ENCODE measurements around the gene GRK5. TPM values are rescaled to one million over a fixed set of nuclear protein-coding genes. Genes with fewer than 3 reads are reported as not detected.

The GRK5 gene
- total RNA-seq, 1 experiment from 2014 or later = 2.3 TPM

DNA sequence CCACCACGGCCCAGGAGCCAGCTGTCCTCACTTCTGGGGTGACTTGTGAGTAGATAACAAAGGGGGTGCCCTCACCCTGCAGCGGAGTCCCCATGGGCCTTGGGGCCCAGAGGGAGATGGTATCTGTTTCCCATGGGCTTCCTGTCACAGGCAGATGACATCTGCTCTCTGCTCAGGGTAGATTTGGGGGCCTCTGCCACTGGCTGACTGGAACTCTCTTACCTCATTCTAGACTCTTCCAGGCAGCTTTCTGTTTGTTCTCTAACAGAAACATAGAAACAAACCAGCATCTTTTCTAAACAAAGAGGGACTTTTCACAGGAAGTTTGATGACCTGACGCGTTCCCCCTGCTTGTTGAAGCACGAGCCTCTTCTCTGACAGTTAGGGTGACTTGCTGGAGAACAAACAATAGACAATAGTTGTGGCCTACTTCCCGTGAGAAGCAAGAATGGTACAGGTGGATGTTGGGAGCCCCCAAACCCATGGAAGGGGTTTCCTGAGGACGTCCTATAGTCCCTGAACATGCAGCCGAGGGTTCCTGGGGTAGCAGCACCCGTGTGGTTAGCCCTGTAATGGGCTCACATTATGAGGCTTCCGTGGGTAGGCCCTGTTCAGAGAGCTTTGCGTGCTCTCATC lies 61.6 kb downstream of the GRK5 start:
- Mint-ChIP-seq H3K9me3 (no peaks in the 10 kb centered on the region), H3K4me3 (no peak overlapping the region), H3K27ac (no peak overlapping the region; the same call in 1 of the 2 replicates), H3K4me1 (peaks cover 11% of the 10 kb centered on the region), H3K36me3 (no peaks in the 10 kb centered on the region), H3K27me3 (ENCODE audit: low read depth) (no peaks in the 10 kb centered on the region)
- no peak for TF ChIP-seq ATF1 (CRISPR knock-in tag; IDR thresholded peaks at IDR 0.05)
- TF ChIP-seq TEAD4 (CRISPR knock-in tag; IDR thresholded peaks at IDR 0.05) = no peak
- TF ChIP-seq, protein P1, sequence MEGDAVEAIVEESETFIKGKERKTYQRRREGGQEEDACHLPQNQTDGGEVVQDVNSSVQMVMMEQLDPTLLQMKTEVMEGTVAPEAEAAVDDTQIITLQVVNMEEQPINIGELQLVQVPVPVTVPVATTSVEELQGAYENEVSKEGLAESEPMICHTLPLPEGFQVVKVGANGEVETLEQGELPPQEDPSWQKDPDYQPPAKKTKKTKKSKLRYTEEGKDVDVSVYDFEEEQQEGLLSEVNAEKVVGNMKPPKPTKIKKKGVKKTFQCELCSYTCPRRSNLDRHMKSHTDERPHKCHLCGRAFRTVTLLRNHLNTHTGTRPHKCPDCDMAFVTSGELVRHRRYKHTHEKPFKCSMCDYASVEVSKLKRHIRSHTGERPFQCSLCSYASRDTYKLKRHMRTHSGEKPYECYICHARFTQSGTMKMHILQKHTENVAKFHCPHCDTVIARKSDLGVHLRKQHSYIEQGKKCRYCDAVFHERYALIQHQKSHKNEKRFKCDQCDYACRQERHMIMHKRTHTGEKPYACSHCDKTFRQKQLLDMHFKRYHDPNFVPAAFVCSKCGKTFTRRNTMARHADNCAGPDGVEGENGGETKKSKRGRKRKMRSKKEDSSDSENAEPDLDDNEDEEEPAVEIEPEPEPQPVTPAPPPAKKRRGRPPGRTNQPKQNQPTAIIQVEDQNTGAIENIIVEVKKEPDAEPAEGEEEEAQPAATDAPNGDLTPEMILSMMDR (IDR thresholded peaks at IDR 0.05) = no peak
- TF ChIP-seq ETV6 (CRISPR knock-in tag; IDR thresholded peaks at IDR 0.05) = no peak
- TF ChIP-seq, protein P2, sequence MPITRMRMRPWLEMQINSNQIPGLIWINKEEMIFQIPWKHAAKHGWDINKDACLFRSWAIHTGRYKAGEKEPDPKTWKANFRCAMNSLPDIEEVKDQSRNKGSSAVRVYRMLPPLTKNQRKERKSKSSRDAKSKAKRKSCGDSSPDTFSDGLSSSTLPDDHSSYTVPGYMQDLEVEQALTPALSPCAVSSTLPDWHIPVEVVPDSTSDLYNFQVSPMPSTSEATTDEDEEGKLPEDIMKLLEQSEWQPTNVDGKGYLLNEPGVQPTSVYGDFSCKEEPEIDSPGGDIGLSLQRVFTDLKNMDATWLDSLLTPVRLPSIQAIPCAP (CRISPR knock-in tag; IDR thresholded peaks at IDR 0.05) = no peak
- no peak for TF ChIP-seq ATF2 (CRISPR knock-in tag; IDR thresholded peaks at IDR 0.05; ENCODE audit: borderline replicate concordance, low read depth)
- TF ChIP-seq ZNF317 (CRISPR knock-in tag; IDR thresholded peaks at IDR 0.05; ENCODE audit: borderline replicate concordance, low read depth) = no peak
- TF ChIP-seq FOXP1 (CRISPR knock-in tag; IDR thresholded peaks at IDR 0.05; ENCODE audit: borderline replicate concordance) = no peak
- TF ChIP-seq, protein P3, sequence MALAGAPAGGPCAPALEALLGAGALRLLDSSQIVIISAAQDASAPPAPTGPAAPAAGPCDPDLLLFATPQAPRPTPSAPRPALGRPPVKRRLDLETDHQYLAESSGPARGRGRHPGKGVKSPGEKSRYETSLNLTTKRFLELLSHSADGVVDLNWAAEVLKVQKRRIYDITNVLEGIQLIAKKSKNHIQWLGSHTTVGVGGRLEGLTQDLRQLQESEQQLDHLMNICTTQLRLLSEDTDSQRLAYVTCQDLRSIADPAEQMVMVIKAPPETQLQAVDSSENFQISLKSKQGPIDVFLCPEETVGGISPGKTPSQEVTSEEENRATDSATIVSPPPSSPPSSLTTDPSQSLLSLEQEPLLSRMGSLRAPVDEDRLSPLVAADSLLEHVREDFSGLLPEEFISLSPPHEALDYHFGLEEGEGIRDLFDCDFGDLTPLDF (CRISPR knock-in tag; IDR thresholded peaks at IDR 0.05) = no peak
- ChIA-PET POLR2A (no interaction called here), CTCF (interaction anchor here (1.4 to 1.5 kb wide), 2 partner anchors 70 to 71 kb away, joined by 3 to 4 read pairs; no protein-coding TSS in a partner anchor)
- no peak for ATAC-seq
- DNase-seq (ENCODE audit: low spot score) = no peak

DNA sequence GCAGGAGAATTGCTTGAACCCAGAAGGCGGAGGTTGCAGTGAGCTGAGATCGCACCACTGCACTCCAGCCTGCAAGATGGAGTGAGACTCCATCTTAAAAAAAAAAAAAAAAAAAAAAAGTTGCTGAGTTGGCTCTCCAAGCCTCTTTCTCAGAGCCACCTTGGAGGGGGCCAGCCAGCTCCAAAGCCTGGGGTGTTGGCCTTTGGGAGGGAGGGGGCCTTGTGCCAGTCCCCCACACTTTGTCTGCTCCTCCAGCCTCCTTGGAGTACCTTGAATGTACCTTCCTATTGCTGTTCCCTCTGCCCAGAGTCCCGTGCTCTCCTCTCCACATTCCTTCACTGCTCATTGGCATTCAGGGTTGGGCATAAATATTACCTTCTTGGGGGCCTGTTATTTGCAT lies 62.4 kb downstream of the GRK5 start:
- Mint-ChIP-seq H3K4me3 (no peak overlapping the region), H3K9me3 (no peaks in the 10 kb centered on the region), H3K27me3 (ENCODE audit: low read depth) (no peaks in the 10 kb centered on the region), H3K27ac (no peak overlapping the region), H3K36me3 (no peaks in the 10 kb centered on the region), H3K4me1 (peaks cover 14% of the 10 kb centered on the region)
- ChIA-PET CTCF (no interaction called here), POLR2A (no interaction called here)
- ATAC-seq (no peak), DNase-seq (ENCODE audit: low spot score) (no peak)
- TF ChIP-seq, protein P4, sequence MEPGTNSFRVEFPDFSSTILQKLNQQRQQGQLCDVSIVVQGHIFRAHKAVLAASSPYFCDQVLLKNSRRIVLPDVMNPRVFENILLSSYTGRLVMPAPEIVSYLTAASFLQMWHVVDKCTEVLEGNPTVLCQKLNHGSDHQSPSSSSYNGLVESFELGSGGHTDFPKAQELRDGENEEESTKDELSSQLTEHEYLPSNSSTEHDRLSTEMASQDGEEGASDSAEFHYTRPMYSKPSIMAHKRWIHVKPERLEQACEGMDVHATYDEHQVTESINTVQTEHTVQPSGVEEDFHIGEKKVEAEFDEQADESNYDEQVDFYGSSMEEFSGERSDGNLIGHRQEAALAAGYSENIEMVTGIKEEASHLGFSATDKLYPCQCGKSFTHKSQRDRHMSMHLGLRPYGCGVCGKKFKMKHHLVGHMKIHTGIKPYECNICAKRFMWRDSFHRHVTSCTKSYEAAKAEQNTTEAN (CRISPR knock-in tag; IDR thresholded peaks at IDR 0.05) = no peak
- TF ChIP-seq, protein P5, sequence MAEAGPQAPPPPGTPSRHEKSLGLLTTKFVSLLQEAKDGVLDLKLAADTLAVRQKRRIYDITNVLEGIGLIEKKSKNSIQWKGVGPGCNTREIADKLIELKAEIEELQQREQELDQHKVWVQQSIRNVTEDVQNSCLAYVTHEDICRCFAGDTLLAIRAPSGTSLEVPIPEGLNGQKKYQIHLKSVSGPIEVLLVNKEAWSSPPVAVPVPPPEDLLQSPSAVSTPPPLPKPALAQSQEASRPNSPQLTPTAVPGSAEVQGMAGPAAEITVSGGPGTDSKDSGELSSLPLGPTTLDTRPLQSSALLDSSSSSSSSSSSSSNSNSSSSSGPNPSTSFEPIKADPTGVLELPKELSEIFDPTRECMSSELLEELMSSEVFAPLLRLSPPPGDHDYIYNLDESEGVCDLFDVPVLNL (CRISPR knock-in tag; IDR thresholded peaks at IDR 0.05; ENCODE audit: borderline replicate concordance, low read depth) = no peak
- TF ChIP-seq ZNF423 (CRISPR knock-in tag; IDR thresholded peaks at IDR 0.05) = no peak
- TF ChIP-seq, protein P6, sequence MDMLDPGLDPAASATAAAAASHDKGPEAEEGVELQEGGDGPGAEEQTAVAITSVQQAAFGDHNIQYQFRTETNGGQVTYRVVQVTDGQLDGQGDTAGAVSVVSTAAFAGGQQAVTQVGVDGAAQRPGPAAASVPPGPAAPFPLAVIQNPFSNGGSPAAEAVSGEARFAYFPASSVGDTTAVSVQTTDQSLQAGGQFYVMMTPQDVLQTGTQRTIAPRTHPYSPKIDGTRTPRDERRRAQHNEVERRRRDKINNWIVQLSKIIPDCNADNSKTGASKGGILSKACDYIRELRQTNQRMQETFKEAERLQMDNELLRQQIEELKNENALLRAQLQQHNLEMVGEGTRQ (CRISPR knock-in tag; IDR thresholded peaks at IDR 0.05) = no peak
- no peak for TF ChIP-seq ZMAT4 (CRISPR knock-in tag; IDR thresholded peaks at IDR 0.05)
- TF ChIP-seq, protein P7, sequence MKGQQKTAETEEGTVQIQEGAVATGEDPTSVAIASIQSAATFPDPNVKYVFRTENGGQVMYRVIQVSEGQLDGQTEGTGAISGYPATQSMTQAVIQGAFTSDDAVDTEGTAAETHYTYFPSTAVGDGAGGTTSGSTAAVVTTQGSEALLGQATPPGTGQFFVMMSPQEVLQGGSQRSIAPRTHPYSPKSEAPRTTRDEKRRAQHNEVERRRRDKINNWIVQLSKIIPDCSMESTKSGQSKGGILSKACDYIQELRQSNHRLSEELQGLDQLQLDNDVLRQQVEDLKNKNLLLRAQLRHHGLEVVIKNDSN (CRISPR knock-in tag; IDR thresholded peaks at IDR 0.05) = no peak
- no peak for TF ChIP-seq CBFB (CRISPR knock-in tag; IDR thresholded peaks at IDR 0.05; ENCODE audit: low read depth)
- no peak for TF ChIP-seq FOXJ3 (CRISPR knock-in tag; IDR thresholded peaks at IDR 0.05; ENCODE audit: borderline replicate concordance)
- TF ChIP-seq, protein P8, sequence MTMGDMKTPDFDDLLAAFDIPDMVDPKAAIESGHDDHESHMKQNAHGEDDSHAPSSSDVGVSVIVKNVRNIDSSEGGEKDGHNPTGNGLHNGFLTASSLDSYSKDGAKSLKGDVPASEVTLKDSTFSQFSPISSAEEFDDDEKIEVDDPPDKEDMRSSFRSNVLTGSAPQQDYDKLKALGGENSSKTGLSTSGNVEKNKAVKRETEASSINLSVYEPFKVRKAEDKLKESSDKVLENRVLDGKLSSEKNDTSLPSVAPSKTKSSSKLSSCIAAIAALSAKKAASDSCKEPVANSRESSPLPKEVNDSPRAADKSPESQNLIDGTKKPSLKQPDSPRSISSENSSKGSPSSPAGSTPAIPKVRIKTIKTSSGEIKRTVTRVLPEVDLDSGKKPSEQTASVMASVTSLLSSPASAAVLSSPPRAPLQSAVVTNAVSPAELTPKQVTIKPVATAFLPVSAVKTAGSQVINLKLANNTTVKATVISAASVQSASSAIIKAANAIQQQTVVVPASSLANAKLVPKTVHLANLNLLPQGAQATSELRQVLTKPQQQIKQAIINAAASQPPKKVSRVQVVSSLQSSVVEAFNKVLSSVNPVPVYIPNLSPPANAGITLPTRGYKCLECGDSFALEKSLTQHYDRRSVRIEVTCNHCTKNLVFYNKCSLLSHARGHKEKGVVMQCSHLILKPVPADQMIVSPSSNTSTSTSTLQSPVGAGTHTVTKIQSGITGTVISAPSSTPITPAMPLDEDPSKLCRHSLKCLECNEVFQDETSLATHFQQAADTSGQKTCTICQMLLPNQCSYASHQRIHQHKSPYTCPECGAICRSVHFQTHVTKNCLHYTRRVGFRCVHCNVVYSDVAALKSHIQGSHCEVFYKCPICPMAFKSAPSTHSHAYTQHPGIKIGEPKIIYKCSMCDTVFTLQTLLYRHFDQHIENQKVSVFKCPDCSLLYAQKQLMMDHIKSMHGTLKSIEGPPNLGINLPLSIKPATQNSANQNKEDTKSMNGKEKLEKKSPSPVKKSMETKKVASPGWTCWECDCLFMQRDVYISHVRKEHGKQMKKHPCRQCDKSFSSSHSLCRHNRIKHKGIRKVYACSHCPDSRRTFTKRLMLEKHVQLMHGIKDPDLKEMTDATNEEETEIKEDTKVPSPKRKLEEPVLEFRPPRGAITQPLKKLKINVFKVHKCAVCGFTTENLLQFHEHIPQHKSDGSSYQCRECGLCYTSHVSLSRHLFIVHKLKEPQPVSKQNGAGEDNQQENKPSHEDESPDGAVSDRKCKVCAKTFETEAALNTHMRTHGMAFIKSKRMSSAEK (CRISPR knock-in tag; IDR thresholded peaks at IDR 0.05; ENCODE audit: borderline replicate concordance) = no peak
- no peak for TF ChIP-seq ZNF416 (CRISPR knock-in tag; IDR thresholded peaks at IDR 0.05)
- TF ChIP-seq FOXK1 (CRISPR knock-in tag; IDR thresholded peaks at IDR 0.05) = no peak
